Glutamatergic neuron (in vitro differentiated cells): Measurements from ENCODE around the gene HNRNPA1L2. TPM values are rescaled to one million over a fixed set of nuclear protein-coding genes. Genes with fewer than 3 reads are reported as not detected.

Source experiments
- DNase-seq: peaks from one replicate; pipeline ENCODE4 v3.0.0; 2022
- H3K27ac Mint-ChIP-seq: one replicate; pipeline ENCODE4 v1.8.0; 2020; ENCODE audit warnings: mild to moderate bottlenecking, mixed read lengths, inconsistent platforms; ENCODE audit not compliant: unreplicated experiment
- H3K27me3 Mint-ChIP-seq: one replicate; pipeline ENCODE4 v1.8.0; 2020; ENCODE audit warnings: mild to moderate bottlenecking, moderate library complexity, mixed read lengths, inconsistent platforms; ENCODE audit not compliant: unreplicated experiment
- H3K36me3 Mint-ChIP-seq: one replicate; pipeline ENCODE4 v1.8.0; 2020; ENCODE audit warnings: mild to moderate bottlenecking, mixed read lengths, inconsistent platforms; ENCODE audit not compliant: unreplicated experiment
- H3K4me1 Mint-ChIP-seq: one replicate; pipeline ENCODE4 v1.8.0; 2020; ENCODE audit warnings: mild to moderate bottlenecking, low read depth, mixed read lengths, inconsistent platforms; ENCODE audit not compliant: unreplicated experiment
- H3K4me3 Mint-ChIP-seq: one replicate; pipeline ENCODE4 v1.8.0; 2020; ENCODE audit warnings: mild to moderate bottlenecking, mixed read lengths, inconsistent platforms; ENCODE audit not compliant: unreplicated experiment
- H3K9me3 Mint-ChIP-seq: one replicate; pipeline ENCODE4 v1.8.0; 2020; ENCODE audit warnings: mild to moderate bottlenecking, moderate library complexity, mixed read lengths, inconsistent platforms; ENCODE audit not compliant: unreplicated experiment
- total RNA-seq: library from RNA; stranded (reverse); fragmentation: NEBNext Ultra II Directional; extraction: Animal tissue kit (Norgen Biotek cat#: 25700); gene quantifications from one replicate; pipeline ENCODE4 v1.2.1, GENCODE V29; 2021; ENCODE audit not compliant: unreplicated experiment
- TF ChIP-seq, protein P1 (sequence below): fragments of 200-600 bp; sonication (generic); IDR thresholded peaks from one replicate; pipeline ENCODE4 v1.5.0; 2021; ENCODE audit not compliant: partially characterized antibody, unreplicated experiment

The HNRNPA1L2 gene
- total RNA-seq, 1 donor from 2014 or later, result 15.2 TPM

DNA sequence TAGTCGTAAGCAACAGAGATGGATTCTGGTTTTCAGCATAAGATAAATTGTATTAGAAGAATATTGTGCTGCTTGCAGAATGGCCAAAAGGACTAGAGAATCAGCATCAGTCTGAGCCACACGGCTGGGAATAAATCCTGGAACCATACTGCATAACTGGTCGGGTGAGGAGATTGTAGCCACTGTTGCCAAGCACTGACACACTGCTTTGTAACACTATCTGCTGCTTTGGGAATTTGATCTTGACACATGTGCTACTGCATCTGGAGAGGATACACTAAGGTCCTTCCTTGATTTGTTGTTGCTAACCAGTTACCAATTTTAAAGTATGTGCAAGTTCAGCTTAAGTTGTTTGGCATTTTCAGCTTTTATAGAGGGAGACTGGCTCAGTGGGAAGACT, 1.9 kb downstream of the HNRNPA1L2 start:
- peaks cover 5% of the 10 kb centered on the region for H3K4me1 Mint-ChIP-seq
- TF ChIP-seq, protein P1, sequence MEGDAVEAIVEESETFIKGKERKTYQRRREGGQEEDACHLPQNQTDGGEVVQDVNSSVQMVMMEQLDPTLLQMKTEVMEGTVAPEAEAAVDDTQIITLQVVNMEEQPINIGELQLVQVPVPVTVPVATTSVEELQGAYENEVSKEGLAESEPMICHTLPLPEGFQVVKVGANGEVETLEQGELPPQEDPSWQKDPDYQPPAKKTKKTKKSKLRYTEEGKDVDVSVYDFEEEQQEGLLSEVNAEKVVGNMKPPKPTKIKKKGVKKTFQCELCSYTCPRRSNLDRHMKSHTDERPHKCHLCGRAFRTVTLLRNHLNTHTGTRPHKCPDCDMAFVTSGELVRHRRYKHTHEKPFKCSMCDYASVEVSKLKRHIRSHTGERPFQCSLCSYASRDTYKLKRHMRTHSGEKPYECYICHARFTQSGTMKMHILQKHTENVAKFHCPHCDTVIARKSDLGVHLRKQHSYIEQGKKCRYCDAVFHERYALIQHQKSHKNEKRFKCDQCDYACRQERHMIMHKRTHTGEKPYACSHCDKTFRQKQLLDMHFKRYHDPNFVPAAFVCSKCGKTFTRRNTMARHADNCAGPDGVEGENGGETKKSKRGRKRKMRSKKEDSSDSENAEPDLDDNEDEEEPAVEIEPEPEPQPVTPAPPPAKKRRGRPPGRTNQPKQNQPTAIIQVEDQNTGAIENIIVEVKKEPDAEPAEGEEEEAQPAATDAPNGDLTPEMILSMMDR, result no peak
- H3K36me3 Mint-ChIP-seq, result no peaks in the 10 kb centered on the region
- H3K4me3 Mint-ChIP-seq, result no peak overlapping the region
- no peak overlapping the region for H3K27ac Mint-ChIP-seq
- no peaks in the 10 kb centered on the region for H3K27me3 Mint-ChIP-seq
- no peak for DNase-seq
- H3K9me3 Mint-ChIP-seq, result no peaks in the 10 kb centered on the region

DNA sequence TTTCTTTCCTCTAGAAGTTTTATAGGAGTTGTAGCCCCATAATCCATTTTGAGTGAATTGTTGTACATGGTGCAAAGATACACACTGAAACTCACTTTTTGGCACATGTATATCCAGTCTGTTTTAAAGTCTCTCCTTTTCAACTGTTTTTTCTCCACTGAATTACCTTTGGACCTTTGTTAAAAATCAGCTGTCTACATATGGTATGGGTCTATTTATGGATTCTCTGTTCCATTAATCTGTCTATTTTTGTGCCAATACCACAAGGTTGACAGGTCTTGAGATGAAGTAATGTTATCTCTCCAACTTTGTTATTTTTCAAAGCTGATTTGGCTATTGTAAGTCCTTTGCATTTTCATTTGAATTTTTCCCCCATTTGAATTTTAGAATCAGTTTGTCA, 4.7 kb downstream of the HNRNPA1L2 start:
- Mint-ChIP-seq H3K27ac (no peak overlapping the region), H3K4me1 (peaks cover 5% of the 10 kb centered on the region), H3K36me3 (no peaks in the 10 kb centered on the region), H3K9me3 (no peaks in the 10 kb centered on the region), H3K27me3 (peaks cover 3% of the 10 kb centered on the region), H3K4me3 (no peak overlapping the region)
- DNase-seq, result no peak
- TF ChIP-seq, protein P1, result no peak

DNA sequence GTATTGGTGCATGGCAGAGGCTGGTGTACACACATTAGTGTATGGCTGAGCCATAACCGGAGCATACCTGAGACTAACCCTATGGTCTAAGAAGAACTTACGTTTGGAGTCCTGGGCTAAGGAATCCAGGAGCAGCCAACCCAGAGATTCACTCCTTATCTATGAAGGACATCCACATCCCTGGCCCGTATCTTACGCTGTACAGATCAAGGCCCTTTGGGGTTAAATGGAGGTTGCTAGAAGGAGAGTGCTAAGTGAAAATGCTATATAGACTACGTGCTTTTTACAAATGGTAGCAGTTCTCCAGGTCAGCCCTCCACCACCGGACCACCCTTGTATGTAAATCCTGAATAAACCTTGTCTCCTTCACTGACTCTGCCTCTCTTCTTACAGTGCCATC, 8.5 kb downstream of the HNRNPA1L2 start:
- DNase-seq, result no peak
- no peak overlapping the region for H3K27ac Mint-ChIP-seq

DNA sequence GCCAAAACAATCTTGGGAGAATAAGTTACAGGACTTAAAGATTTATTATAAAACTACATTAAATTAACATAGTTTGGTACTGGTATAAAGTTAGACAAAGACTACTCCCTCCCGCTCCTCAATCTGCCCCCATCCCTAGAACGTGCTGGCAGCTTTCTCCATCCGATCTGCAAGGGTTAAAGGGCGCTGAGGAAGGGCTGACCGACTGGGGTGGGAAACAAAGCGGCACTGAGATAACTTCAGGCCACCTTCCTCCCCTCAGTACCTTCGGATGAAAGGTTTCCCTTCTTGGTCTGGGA, 9.6 kb downstream of the HNRNPA1L2 start:
- TF ChIP-seq, protein P1, result no peak
- Mint-ChIP-seq H3K27me3 (peaks cover 3% of the 10 kb centered on the region), H3K36me3 (no peaks in the 10 kb centered on the region), H3K9me3 (no peaks in the 10 kb centered on the region), H3K4me3 (no peak overlapping the region), H3K4me1 (peaks cover 3% of the 10 kb centered on the region), H3K27ac (no peak overlapping the region)
- DNase-seq, result no peak

More for the DNA sequence above, 8.5 kb downstream of the HNRNPA1L2 start:
- Mint-ChIP-seq H3K4me3 (no peak overlapping the region), H3K4me1 (peaks cover 3% of the 10 kb centered on the region), H3K27me3 (peaks cover 3% of the 10 kb centered on the region), H3K9me3 (no peaks in the 10 kb centered on the region), H3K36me3 (no peaks in the 10 kb centered on the region)
- TF ChIP-seq, protein P1, result no peak

DNA sequence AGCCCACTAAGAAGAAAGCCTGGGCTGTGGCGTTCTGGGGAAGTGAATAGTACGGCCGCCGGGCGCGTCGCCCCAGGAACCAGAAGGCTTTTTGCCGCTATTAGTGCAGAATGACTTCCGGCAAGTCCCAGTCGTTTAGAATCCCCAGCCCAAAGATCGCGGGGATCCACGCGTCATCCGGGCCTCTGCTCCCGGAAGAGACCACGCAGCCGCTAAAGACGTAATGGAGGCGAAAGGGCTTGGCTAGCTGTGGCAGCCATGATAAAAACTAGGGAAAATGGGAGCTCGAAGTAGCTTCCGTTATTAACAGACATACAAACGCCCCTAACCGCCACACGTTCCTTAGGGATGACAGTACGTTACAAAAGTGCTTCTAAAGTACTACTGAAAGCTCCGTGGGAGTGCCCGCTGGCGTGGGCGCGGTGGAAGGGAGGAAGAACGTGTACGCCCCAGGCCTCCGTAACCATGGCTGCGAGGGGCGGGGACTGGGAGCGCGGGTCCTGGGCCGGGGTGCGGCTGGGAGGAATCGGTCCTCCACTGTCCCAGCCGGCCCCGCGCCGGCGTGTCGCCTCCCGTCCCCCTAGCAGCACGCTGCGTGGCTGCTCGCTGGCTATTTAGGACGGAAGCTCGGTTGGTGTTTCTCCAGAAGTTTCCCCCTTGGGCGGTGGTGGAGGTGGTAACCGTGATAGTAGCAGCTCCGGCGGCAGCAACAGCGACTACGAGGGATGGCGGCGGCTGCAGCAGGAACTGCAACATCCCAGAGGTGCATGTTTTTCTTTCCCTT, 10.2 kb downstream of the HNRNPA1L2 start, which contains the start of gene SUGT1:
Gene SUGT1 (plus strand): TSS at position 641 of the 784 bp plus-strand sequence. CDS start 85 bp downstream, at position 726.
- H3K27ac Mint-ChIP-seq, result no peak within 1 kb of the TSS
- peak; percentile 98 for DNase-seq
- TF ChIP-seq, protein P1, result no peak
- no peak within 1 kb of the TSS for H3K4me3 Mint-ChIP-seq
- no peaks in the 10 kb centered on the region for H3K9me3 Mint-ChIP-seq
- H3K36me3 Mint-ChIP-seq, result no peaks in the 10 kb centered on the region
- peaks cover 3% of the 10 kb centered on the region for H3K4me1 Mint-ChIP-seq
- peaks cover 3% of the 10 kb centered on the region for H3K27me3 Mint-ChIP-seq
